ENCODE data around the gene ZXDC.

Gene ZXDC

DNA sequence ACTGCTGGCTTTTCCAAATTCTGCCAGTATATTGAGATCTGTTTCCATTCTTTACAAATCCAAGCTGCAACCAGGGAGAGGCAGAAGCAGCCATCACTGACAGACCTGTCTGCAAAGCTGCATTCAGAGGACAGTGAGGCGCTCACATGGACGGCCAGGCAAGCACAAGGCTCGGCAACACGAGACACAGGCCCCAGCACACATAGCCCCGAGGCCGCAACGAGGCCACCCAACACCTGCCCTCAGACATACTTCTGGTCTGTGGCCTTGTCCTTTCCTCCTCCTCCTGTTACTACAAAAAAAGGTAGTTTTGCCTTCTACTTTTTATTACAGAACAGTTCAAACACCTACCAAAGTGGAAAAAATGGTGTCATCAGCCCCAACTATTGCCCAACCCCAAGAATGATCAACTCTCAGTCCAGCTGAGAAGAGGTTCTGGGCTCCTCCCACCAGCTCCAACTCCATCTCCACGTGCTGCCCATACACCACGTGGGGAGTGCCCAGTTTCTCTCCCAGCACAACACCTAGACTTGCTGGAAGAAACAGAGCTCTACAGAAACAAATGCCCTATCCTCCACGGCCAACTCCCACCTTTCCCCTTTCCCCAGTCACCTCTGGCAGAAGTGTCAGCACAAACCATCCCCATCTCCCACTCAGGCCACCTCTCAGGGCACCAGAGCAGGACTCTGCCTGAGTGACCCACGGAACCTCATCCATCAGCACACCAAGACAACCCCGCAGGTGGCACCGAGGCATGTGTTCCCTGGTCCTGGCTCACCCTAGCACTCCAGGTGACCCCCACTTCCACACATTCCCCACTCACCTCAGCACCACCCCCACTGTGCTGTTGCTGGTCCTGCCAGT, 7.4 kb downstream of the ZXDC start:
- H3K4me3 ChIP-seq (ENCODE audit: low read depth, low read length), result no peak overlapping the region
- DNase-seq (ENCODE audit: low read depth), result no peak
- TF ChIP-seq, protein P1, sequence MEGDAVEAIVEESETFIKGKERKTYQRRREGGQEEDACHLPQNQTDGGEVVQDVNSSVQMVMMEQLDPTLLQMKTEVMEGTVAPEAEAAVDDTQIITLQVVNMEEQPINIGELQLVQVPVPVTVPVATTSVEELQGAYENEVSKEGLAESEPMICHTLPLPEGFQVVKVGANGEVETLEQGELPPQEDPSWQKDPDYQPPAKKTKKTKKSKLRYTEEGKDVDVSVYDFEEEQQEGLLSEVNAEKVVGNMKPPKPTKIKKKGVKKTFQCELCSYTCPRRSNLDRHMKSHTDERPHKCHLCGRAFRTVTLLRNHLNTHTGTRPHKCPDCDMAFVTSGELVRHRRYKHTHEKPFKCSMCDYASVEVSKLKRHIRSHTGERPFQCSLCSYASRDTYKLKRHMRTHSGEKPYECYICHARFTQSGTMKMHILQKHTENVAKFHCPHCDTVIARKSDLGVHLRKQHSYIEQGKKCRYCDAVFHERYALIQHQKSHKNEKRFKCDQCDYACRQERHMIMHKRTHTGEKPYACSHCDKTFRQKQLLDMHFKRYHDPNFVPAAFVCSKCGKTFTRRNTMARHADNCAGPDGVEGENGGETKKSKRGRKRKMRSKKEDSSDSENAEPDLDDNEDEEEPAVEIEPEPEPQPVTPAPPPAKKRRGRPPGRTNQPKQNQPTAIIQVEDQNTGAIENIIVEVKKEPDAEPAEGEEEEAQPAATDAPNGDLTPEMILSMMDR (IDR thresholded peaks at IDR 0.05; ENCODE audit: control insufficient read depth, extremely low read depth, insufficient read depth), result no peak

DNA sequence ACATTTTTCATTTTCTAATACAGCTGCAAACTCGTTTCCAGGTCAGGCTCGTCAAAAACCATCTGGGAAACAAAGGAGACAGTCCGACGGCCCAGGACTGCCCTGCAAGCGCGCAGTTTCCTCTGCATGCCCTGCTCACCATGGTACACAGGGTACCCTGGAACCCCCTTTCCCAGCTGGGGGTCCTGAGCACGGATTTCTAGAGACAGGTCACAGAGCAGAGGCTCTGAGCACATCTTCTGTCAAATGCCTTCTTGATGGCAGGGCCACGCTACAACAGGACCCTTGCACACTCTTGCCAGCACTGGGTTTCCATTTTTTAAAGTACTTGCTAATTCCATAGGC, 8.1 kb downstream of the ZXDC start:
- H3K4me3 ChIP-seq (ENCODE audit: low read depth, low read length), result no peak overlapping the region
- no peak for DNase-seq (ENCODE audit: low read depth)
- TF ChIP-seq, protein P1 (IDR thresholded peaks at IDR 0.05; ENCODE audit: control insufficient read depth, extremely low read depth, insufficient read depth), result no peak

GRCh38 chr3:126466886-126467610, 8.6 kb downstream of the ZXDC start:
- TF ChIP-seq, protein P1 (IDR thresholded peaks at IDR 0.05; ENCODE audit: control insufficient read depth, extremely low read depth, insufficient read depth), result no peak
- H3K4me3 ChIP-seq (ENCODE audit: low read depth, low read length), result no peak overlapping the region
- no peak for DNase-seq (ENCODE audit: low read depth)

- H3K4me3 ChIP-seq (ENCODE audit: low read depth, low read length), result no peak overlapping the region
- TF ChIP-seq, protein P1 (IDR thresholded peaks at IDR 0.05; ENCODE audit: control insufficient read depth, extremely low read depth, insufficient read depth), result no peak
- no peak for DNase-seq (ENCODE audit: low read depth)
Measured at GRCh38 chr3:126465928-126466544, 9.7 kb downstream of the ZXDC start.

DNA sequence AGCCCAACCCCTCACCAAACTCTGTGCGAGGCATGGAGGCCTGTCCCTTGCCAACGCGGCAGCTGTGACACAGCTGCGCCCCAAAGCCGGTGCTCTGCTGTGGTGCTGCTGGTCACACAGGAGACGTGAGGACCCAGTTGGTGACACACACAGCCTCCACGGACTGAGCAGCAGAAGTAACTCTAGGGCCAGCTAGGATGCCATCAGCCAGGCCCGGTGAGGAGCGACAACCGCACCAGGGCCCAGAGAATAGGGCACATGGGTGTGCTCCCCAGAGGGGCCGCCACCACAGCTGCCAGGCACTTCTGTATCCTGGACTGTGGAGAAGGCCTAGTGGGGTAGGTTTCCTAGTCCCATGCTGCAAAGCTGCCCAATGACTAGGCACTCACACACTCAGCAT, 10.7 kb downstream of the ZXDC start:
- DNase-seq (ENCODE audit: low read depth), result no peak
- TF ChIP-seq, protein P1 (IDR thresholded peaks at IDR 0.05; ENCODE audit: control insufficient read depth, extremely low read depth, insufficient read depth), result no peak
- no peak overlapping the region for H3K4me3 ChIP-seq (ENCODE audit: low read depth, low read length)

GRCh38 chr3:126464494-126464893, 11.2 kb downstream of the ZXDC start:
- DNase-seq (ENCODE audit: low read depth), result no peak
- H3K4me3 ChIP-seq (ENCODE audit: low read depth, low read length), result no peak overlapping the region
- TF ChIP-seq, protein P1 (IDR thresholded peaks at IDR 0.05; ENCODE audit: control insufficient read depth, extremely low read depth, insufficient read depth), result no peak

Measured in LNCaP clone FGC (cell line).